WTC11 (cell line): ENCODE measurements around the gene RIN1. TPM values are rescaled to one million over a fixed set of nuclear protein-coding genes. Genes with fewer than 3 reads are reported as not detected.
"Not testable (repeated sequence)": the region's sequence is repeated elsewhere in the genome, so short reads cannot be mapped to it uniquely, and the experiment has no call there.

Experiments
- ATAC-seq: fragments of 200-7000 bp; cut with Tn5 transposase; 2 replicates; pipeline ENCODE4 v1.10.0; 2021; ENCODE audit warnings: mild to moderate bottlenecking, moderate library complexity
- CTCF ChIA-PET: fragments of 300-600 bp; sonication (Branson Sonifier 250); formaldehyde crosslinking; loops from one replicate; lab custom pipeline; 2021; ENCODE audit warnings: antibody characterized with exemption; lab: Charles Lee
- POLR2A ChIA-PET: fragments of 350-600 bp; sonication (Branson Sonifier 250); formaldehyde crosslinking; loops from one replicate; lab custom pipeline; 2021; ENCODE audit warnings: antibody characterized with exemption; lab: Charles Lee
- DNase-seq: peaks from one replicate; pipeline ENCODE4 v3.0.0; 2021; ENCODE audit warnings: low spot score
- H3K27ac Mint-ChIP-seq: 2 replicates; pipeline ENCODE4 v1.8.0; 2021; ENCODE audit warnings: mixed read lengths
- H3K27me3 Mint-ChIP-seq: 2 replicates; pipeline ENCODE4 v1.8.0; 2021; ENCODE audit warnings: low read depth, mild to moderate bottlenecking, moderate library complexity, mixed read lengths
- H3K36me3 Mint-ChIP-seq: 2 replicates; pipeline ENCODE4 v1.8.0; 2021; ENCODE audit warnings: mixed read lengths
- H3K4me1 Mint-ChIP-seq: 2 replicates; pipeline ENCODE4 v1.8.0; 2022; ENCODE audit warnings: mixed read lengths
- H3K4me3 Mint-ChIP-seq: 2 replicates; pipeline ENCODE4 v1.8.0; 2021; ENCODE audit warnings: mild to moderate bottlenecking, moderate library complexity, mixed read lengths
- H3K9me3 Mint-ChIP-seq: 2 replicates; pipeline ENCODE4 v1.8.0; 2021; ENCODE audit warnings: mixed read lengths
- ATF3 ChIP-seq: sonication (generic); formaldehyde crosslinking; conservative IDR thresholded peaks from 2 replicates; pipeline ENCODE4 v1.8.1; 2022; ENCODE audit warnings: mild to moderate bottlenecking, missing genetic modification reagents
- E2F5 ChIP-seq: sonication (generic); formaldehyde crosslinking; IDR thresholded peaks from 2 replicates; pipeline ENCODE4 v1.8.1; 2022; ENCODE audit warnings: mild to moderate bottlenecking, moderate library complexity, missing genetic modification reagents
- MAX ChIP-seq: sonication (generic); formaldehyde crosslinking; IDR thresholded peaks from 2 replicates; pipeline ENCODE4 v1.8.0; 2022; ENCODE audit warnings: mild to moderate bottlenecking, missing genetic modification reagents
- NFYB ChIP-seq: sonication (generic); formaldehyde crosslinking; conservative IDR thresholded peaks from 2 replicates; pipeline ENCODE4 v1.8.0; 2022; ENCODE audit warnings: low read depth, missing genetic modification reagents
- NR2C2 ChIP-seq: sonication (generic); formaldehyde crosslinking; IDR thresholded peaks from 2 replicates; pipeline ENCODE4 v1.8.0; 2022; ENCODE audit warnings: mild to moderate bottlenecking, missing genetic modification reagents
- SMAD3 ChIP-seq: sonication (generic); formaldehyde crosslinking; IDR thresholded peaks from 2 replicates; pipeline ENCODE4 v1.8.0; 2022; ENCODE audit warnings: missing genetic modification reagents, mild to moderate bottlenecking, borderline replicate concordance
- SOX15 ChIP-seq: fragments of 250-450 bp; sonication (Bioruptor Pico); IDR thresholded peaks from 2 replicates; pipeline ENCODE4 v1.9.0; 2021; ENCODE audit warnings: mild to moderate bottlenecking
- SP1 ChIP-seq: sonication (generic); formaldehyde crosslinking; conservative IDR thresholded peaks from 2 replicates; pipeline ENCODE4 v1.8.1; 2022; ENCODE audit warnings: missing genetic modification reagents
- ZBTB43 ChIP-seq: sonication (generic); formaldehyde crosslinking; IDR thresholded peaks from 2 replicates; pipeline ENCODE4 v1.8.1; 2023; ENCODE audit warnings: mild to moderate bottlenecking, missing genetic modification reagents
- ZNF121 ChIP-seq: sonication (generic); formaldehyde crosslinking; IDR thresholded peaks from 2 replicates; pipeline ENCODE4 v1.8.0; 2023; ENCODE audit warnings: missing genetic modification reagents
- ZNF396 ChIP-seq: fragments of 250-450 bp; sonication (Bioruptor Pico); IDR thresholded peaks from 2 replicates; pipeline ENCODE4 v1.8.0; 2021; ENCODE audit warnings: mild to moderate bottlenecking, moderate library complexity, borderline replicate concordance
- total RNA-seq: library from RNA; stranded (reverse); gene quantifications from 3 replicates; pipeline ENCODE4 v1.2.3, GENCODE V29; 2021
- TF ChIP-seq, protein P1 (sequence below): sonication (generic); formaldehyde crosslinking; IDR thresholded peaks from 2 replicates; pipeline ENCODE4 v1.8.1; 2022; ENCODE audit warnings: low read depth, mild to moderate bottlenecking, moderate library complexity, missing genetic modification reagents, borderline replicate concordance
- TF ChIP-seq, protein P2 (sequence below): sonication (generic); formaldehyde crosslinking; IDR thresholded peaks from 2 replicates; pipeline ENCODE4 v1.8.1; 2023; ENCODE audit warnings: mild to moderate bottlenecking, missing genetic modification reagents, moderate library complexity
- TF ChIP-seq, protein P3 (sequence below): sonication (generic); formaldehyde crosslinking; IDR thresholded peaks from 2 replicates; pipeline ENCODE4 v1.8.0; 2022; ENCODE audit warnings: mild to moderate bottlenecking, missing genetic modification reagents
- TF ChIP-seq, protein P4 (sequence below): sonication (generic); formaldehyde crosslinking; IDR thresholded peaks from 2 replicates; pipeline ENCODE4 v1.8.0; 2023; ENCODE audit warnings: missing genetic modification reagents
- TF ChIP-seq, protein P5 (sequence below): sonication (generic); formaldehyde crosslinking; IDR thresholded peaks from 2 replicates; pipeline ENCODE4 v1.8.1; 2023; ENCODE audit warnings: mild to moderate bottlenecking, missing genetic modification reagents

Gene RIN1
- total RNA-seq, 1 experiment from 2014 or later = 5.0 TPM

GRCh38 chr11:66321606-66322005 lies 14.6 kb downstream of the RIN1 start:
- TF ChIP-seq ZNF396 = no peak
- TF ChIP-seq ATF3 (CRISPR knock-in tag) = no peak
- TF ChIP-seq, protein P1, sequence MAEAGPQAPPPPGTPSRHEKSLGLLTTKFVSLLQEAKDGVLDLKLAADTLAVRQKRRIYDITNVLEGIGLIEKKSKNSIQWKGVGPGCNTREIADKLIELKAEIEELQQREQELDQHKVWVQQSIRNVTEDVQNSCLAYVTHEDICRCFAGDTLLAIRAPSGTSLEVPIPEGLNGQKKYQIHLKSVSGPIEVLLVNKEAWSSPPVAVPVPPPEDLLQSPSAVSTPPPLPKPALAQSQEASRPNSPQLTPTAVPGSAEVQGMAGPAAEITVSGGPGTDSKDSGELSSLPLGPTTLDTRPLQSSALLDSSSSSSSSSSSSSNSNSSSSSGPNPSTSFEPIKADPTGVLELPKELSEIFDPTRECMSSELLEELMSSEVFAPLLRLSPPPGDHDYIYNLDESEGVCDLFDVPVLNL (CRISPR knock-in tag) = no peak
- TF ChIP-seq ZBTB43 (CRISPR knock-in tag) = no peak
- no peak for TF ChIP-seq NR2C2
- TF ChIP-seq NFYB (CRISPR knock-in tag) = no peak
- TF ChIP-seq ZNF121 = no peak
- no peak for TF ChIP-seq MAX (CRISPR knock-in tag)
- no peak for TF ChIP-seq SP1 (CRISPR knock-in tag)
- TF ChIP-seq, protein P2, sequence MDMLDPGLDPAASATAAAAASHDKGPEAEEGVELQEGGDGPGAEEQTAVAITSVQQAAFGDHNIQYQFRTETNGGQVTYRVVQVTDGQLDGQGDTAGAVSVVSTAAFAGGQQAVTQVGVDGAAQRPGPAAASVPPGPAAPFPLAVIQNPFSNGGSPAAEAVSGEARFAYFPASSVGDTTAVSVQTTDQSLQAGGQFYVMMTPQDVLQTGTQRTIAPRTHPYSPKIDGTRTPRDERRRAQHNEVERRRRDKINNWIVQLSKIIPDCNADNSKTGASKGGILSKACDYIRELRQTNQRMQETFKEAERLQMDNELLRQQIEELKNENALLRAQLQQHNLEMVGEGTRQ (CRISPR knock-in tag) = no peak
- TF ChIP-seq, protein P3, sequence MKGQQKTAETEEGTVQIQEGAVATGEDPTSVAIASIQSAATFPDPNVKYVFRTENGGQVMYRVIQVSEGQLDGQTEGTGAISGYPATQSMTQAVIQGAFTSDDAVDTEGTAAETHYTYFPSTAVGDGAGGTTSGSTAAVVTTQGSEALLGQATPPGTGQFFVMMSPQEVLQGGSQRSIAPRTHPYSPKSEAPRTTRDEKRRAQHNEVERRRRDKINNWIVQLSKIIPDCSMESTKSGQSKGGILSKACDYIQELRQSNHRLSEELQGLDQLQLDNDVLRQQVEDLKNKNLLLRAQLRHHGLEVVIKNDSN (CRISPR knock-in tag) = no peak
- TF ChIP-seq, protein P4, sequence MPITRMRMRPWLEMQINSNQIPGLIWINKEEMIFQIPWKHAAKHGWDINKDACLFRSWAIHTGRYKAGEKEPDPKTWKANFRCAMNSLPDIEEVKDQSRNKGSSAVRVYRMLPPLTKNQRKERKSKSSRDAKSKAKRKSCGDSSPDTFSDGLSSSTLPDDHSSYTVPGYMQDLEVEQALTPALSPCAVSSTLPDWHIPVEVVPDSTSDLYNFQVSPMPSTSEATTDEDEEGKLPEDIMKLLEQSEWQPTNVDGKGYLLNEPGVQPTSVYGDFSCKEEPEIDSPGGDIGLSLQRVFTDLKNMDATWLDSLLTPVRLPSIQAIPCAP (CRISPR knock-in tag) = no peak
- TF ChIP-seq, protein P5, sequence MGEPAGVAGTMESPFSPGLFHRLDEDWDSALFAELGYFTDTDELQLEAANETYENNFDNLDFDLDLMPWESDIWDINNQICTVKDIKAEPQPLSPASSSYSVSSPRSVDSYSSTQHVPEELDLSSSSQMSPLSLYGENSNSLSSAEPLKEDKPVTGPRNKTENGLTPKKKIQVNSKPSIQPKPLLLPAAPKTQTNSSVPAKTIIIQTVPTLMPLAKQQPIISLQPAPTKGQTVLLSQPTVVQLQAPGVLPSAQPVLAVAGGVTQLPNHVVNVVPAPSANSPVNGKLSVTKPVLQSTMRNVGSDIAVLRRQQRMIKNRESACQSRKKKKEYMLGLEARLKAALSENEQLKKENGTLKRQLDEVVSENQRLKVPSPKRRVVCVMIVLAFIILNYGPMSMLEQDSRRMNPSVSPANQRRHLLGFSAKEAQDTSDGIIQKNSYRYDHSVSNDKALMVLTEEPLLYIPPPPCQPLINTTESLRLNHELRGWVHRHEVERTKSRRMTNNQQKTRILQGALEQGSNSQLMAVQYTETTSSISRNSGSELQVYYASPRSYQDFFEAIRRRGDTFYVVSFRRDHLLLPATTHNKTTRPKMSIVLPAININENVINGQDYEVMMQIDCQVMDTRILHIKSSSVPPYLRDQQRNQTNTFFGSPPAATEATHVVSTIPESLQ (CRISPR knock-in tag) = no peak
- no peak for TF ChIP-seq E2F5 (CRISPR knock-in tag)
- no peak for TF ChIP-seq SMAD3 (CRISPR knock-in tag)
- TF ChIP-seq SOX15 (CRISPR knock-in tag) = no peak
- DNase-seq (no peak), ATAC-seq (no peak)
- no peak overlapping the region for H3K4me3 Mint-ChIP-seq
- ChIA-PET POLR2A (interaction anchor here (1.6 kb wide), 1 partner anchor 9 kb away, joined by 14 read pairs; no protein-coding TSS in a partner anchor), CTCF (interaction anchor here (0.6 to 2.0 kb wide), 9 partner anchors 9 to 151 kb away, joined by 3 to 51 read pairs (median 4); partner anchors contain the start of genes RAB1B, RIN1 and YIF1A)
- H3K36me3 Mint-ChIP-seq = peaks cover 20% of the 10 kb centered on the region
- peaks cover 22% of the 10 kb centered on the region for H3K4me1 Mint-ChIP-seq
- no peak overlapping the region for H3K27ac Mint-ChIP-seq
- peaks cover 26% of the 10 kb centered on the region for H3K9me3 Mint-ChIP-seq
- peaks cover 17% of the 10 kb centered on the region for H3K27me3 Mint-ChIP-seq

- Mint-ChIP-seq H3K9me3 (peaks cover 26% of the 10 kb centered on the region), H3K4me1 (peaks cover 20% of the 10 kb centered on the region), H3K36me3 (peaks cover 20% of the 10 kb centered on the region), H3K27me3 (peaks cover 17% of the 10 kb centered on the region)
- POLR2A ChIA-PET, DNase-seq, H3K27ac Mint-ChIP-seq, CTCF ChIA-PET, ATAC-seq, H3K4me3 Mint-ChIP-seq: not testable (repeated sequence)
Measured at GRCh38 chr11:66320748-66321147, 15.5 kb downstream of the RIN1 start.

DNA sequence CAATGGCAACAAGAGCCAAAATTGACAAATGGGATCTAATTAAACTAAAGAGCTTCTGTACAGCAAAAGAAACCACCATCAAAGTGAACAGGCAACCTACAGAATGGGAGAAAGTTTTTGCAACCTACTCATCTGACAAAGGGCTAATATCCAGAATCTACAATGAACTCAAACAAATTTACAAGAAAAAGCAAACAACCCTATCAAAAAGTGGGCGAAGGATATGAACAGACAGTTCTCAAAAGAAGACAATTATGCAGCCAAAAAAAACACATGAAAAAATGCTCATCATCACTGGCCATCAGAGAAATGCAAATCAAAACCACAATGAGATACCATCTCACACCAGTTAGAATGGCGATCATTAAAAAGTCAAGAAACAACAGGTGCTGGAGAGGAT lies 15.9 kb downstream of the RIN1 start:
- H3K27me3 Mint-ChIP-seq = peaks cover 20% of the 10 kb centered on the region
- H3K36me3 Mint-ChIP-seq = peaks cover 20% of the 10 kb centered on the region
- CTCF ChIA-PET, ATAC-seq, POLR2A ChIA-PET, H3K4me3 Mint-ChIP-seq, H3K27ac Mint-ChIP-seq, DNase-seq: not testable (repeated sequence)
- H3K9me3 Mint-ChIP-seq = peaks cover 26% of the 10 kb centered on the region
- H3K4me1 Mint-ChIP-seq = peaks cover 20% of the 10 kb centered on the region
